NAMALWA (cell line): ENCODE measurements around the gene PSMC5.

Experiments used
- DNase-seq: peaks from one replicate; pipeline ENCODE4 v3.0.0-alpha.2; 2015; ENCODE audit warnings: low spot score

PSMC5 gene

GRCh38 chr17:63820963-63821561 lies 6.2 kb upstream of the PSMC5 start:
- DNase-seq = no peak

GRCh38 chr17:63821804-63822203 lies 5.4 kb upstream of the PSMC5 start:
- DNase-seq = no peak

- DNase-seq = no peak
Observed at GRCh38 chr17:63822537-63822936, 4.7 kb upstream of the PSMC5 start.

- DNase-seq = no peak
Observed at GRCh38 chr17:63823659-63824331, 3.4 kb upstream of the PSMC5 start.

- no peak for DNase-seq
Observed at GRCh38 chr17:63824362-63824761, 2.9 kb upstream of the PSMC5 start.

GRCh38 chr17:63826468-63827001 lies 696 bp upstream of the PSMC5 start:
- DNase-seq = no peak

GRCh38 chr17:63827801-63828221 lies 580 bp downstream of the PSMC5 start:
- peak; percentile 48 for DNase-seq

- no peak for DNase-seq
Observed at GRCh38 chr17:63828936-63829335, 1.7 kb downstream of the PSMC5 start.

GRCh38 chr17:63830278-63830677 lies 3.0 kb downstream of the PSMC5 start:
- no peak for DNase-seq

- no peak for DNase-seq
Observed at GRCh38 chr17:63830904-63831491, 3.8 kb downstream of the PSMC5 start.

GRCh38 chr17:63831505-63831904 lies 4.3 kb downstream of the PSMC5 start:
- DNase-seq = no peak

GRCh38 chr17:63832014-63832413 lies 4.8 kb downstream of the PSMC5 start:
- DNase-seq = no peak

- peak; percentile 56 for DNase-seq
Observed at GRCh38 chr17:63832455-63832854, 5.2 kb downstream of the PSMC5 start.

GRCh38 chr17:63833026-63833740 lies 6.0 kb downstream of the PSMC5 start:
- no peak for DNase-seq

GRCh38 chr17:63833741-63834373 lies 6.6 kb downstream of the PSMC5 start:
- no peak for DNase-seq

- peak; percentile 95 for DNase-seq
Observed at GRCh38 chr17:63834431-63835166, 7.4 kb downstream of the PSMC5 start.

GRCh38 chr17:63835167-63835720 lies 8.0 kb downstream of the PSMC5 start:
- no peak for DNase-seq

GRCh38 chr17:63836811-63837210 lies 9.6 kb downstream of the PSMC5 start:
- no peak for DNase-seq

- no peak for DNase-seq
Observed at GRCh38 chr17:63837480-63837879, 10.2 kb downstream of the PSMC5 start.

GRCh38 chr17:63837962-63838600 lies 10.8 kb downstream of the PSMC5 start:
- no peak for DNase-seq
